IMR-90 (cell line): Measurements from ENCODE around the gene OR2T6. TPM values are rescaled to one million over a fixed set of nuclear protein-coding genes. Genes with fewer than 3 reads are reported as not detected.

ENCODE experiments used
- ATAC-seq: fragments of 200-7000 bp; cut with Tn5 transposase; 2 replicates; pipeline ENCODE4 v1.9.1; 2020; ENCODE audit warnings: low read depth, mild to moderate bottlenecking, moderate library complexity
- BruUV-seq: library from RNA; stranded (reverse); fragments of 400-500 nt; replicated peaks from 2 replicates; lab custom pipeline; 2021; lab: Mats Ljungman, UMichigan
- CTCF ChIA-PET: fragments of 300-600 bp; formaldehyde crosslinking; extraction: SDS; loops from one replicate; lab custom pipeline; 2021; ENCODE audit warnings: antibody characterized with exemption; lab: Yijun Ruan, JAX
- POLR2A ChIA-PET: fragments of 300-600 bp; sonication (Branson Sonifier 250); formaldehyde crosslinking; loops from one replicate; lab custom pipeline; 2022; ENCODE audit warnings: antibody characterized with exemption; ENCODE audit not compliant: unreplicated experiment; lab: Charles Lee
- DNase-seq: peaks from one replicate; pipeline ENCODE4 v3.0.0; 2013
- H2AFZ ChIP-seq: replicated peaks from 2 replicates; pipeline ENCODE3; 2013; ENCODE audit warnings: low read length, mild to moderate bottlenecking; ENCODE audit not compliant: poor library complexity
- H2AK5ac ChIP-seq: 2 replicates; pipeline ENCODE4 v1.6.1; 2013; ENCODE audit warnings: low read depth, low read length, inconsistent platforms
- H2AK9ac ChIP-seq: replicated peaks from 2 replicates; pipeline ENCODE3; 2013; ENCODE audit warnings: mild to moderate bottlenecking, low read depth, low read length, moderate library complexity; ENCODE audit not compliant: poor library complexity
- H2BK120ac ChIP-seq: 2 replicates; pipeline ENCODE4 v1.6.1; 2013; ENCODE audit warnings: low read depth, low read length, inconsistent platforms
- H2BK15ac ChIP-seq: 3 replicates; pipeline ENCODE4 v1.6.1; 2013; ENCODE audit warnings: low read depth, low read length, inconsistent platforms
- H2BK20ac ChIP-seq: 2 replicates; pipeline ENCODE4 v1.6.1; 2013; ENCODE audit warnings: low read depth, mild to moderate bottlenecking, inconsistent platforms, low read length, moderate library complexity
- H2BK5ac ChIP-seq: 2 replicates; pipeline ENCODE4 v1.6.1; 2013; ENCODE audit warnings: mild to moderate bottlenecking, low read depth, low read length, inconsistent platforms; ENCODE audit not compliant: poor library complexity, severe bottlenecking
- H3K14ac ChIP-seq: replicated peaks from 2 replicates; pipeline ENCODE4 v1.6.1; 2013; ENCODE audit warnings: low read depth, low read length, inconsistent platforms
- H3K18ac ChIP-seq: 2 replicates; pipeline ENCODE4 v1.6.1; 2013; ENCODE audit warnings: low read depth, low read length, control low read depth
- H3K23ac ChIP-seq: 2 replicates; pipeline ENCODE4 v1.6.1; 2013; ENCODE audit warnings: low read depth, low read length, inconsistent platforms
- H3K27ac ChIP-seq: 2 replicates; pipeline ENCODE4 v1.5.1; 2013; ENCODE audit warnings: mild to moderate bottlenecking, control low read depth, low read length; ENCODE audit not compliant: insufficient read depth
- H3K27me3 ChIP-seq: 2 replicates; pipeline ENCODE4 v1.6.1; 2013; ENCODE audit warnings: low read length; ENCODE audit not compliant: control insufficient read depth, insufficient read depth
- H3K36me3 ChIP-seq: 2 replicates; pipeline ENCODE4 v1.6.1; 2013; ENCODE audit warnings: low read length, mixed read lengths; ENCODE audit not compliant: control insufficient read depth, insufficient read depth
- H3K4ac ChIP-seq: 2 replicates; pipeline ENCODE4 v1.6.1; 2013; ENCODE audit warnings: low read depth, low read length, inconsistent platforms
- H3K4me1 ChIP-seq: 2 replicates; pipeline ENCODE4 v1.6.1; 2013; ENCODE audit warnings: low read length, mixed read lengths; ENCODE audit not compliant: control insufficient read depth, insufficient read depth
- H3K4me2 ChIP-seq: 2 replicates; pipeline ENCODE4 v1.6.1; 2013; ENCODE audit warnings: low read depth, mild to moderate bottlenecking, control low read depth, low read length, moderate library complexity
- H3K4me3 ChIP-seq: 2 replicates; pipeline ENCODE4 v1.5.1; 2013; ENCODE audit warnings: low read depth, mild to moderate bottlenecking, control low read depth, low read length, moderate library complexity; ENCODE audit not compliant: insufficient read depth
- H3K56ac ChIP-seq: 2 replicates; pipeline ENCODE4 v1.6.1; 2013; ENCODE audit warnings: low read length, inconsistent platforms; ENCODE audit not compliant: insufficient read depth; ENCODE audit errors: extremely low read depth
- H3K79me1 ChIP-seq, 2 experiments: 2 replicates each; pipeline ENCODE4 v1.6.1; 2013; ENCODE audit warnings: low read length in 2 of 2, inconsistent platforms in 1 of 2, low read depth in 1 of 2
- H3K9ac ChIP-seq: 2 replicates; pipeline ENCODE4 v1.6.1; 2013; ENCODE audit warnings: low read depth, low read length, control low read depth
- H3K9me1 ChIP-seq: 2 replicates; pipeline ENCODE4 v1.6.1; 2013; ENCODE audit warnings: low read length, inconsistent platforms; ENCODE audit not compliant: insufficient read depth
- H3K9me3 ChIP-seq: 2 replicates; pipeline ENCODE4 v1.6.1; 2013; ENCODE audit warnings: low read length; ENCODE audit not compliant: control insufficient read depth, insufficient read depth
- H4K20me1 ChIP-seq: 2 replicates; pipeline ENCODE4 v1.6.1; 2013; ENCODE audit warnings: low read length, inconsistent platforms; ENCODE audit not compliant: insufficient read depth
- H4K5ac ChIP-seq: 2 replicates; pipeline ENCODE4 v1.6.1; 2013; ENCODE audit warnings: mild to moderate bottlenecking, low read depth, low read length, control low read depth
- H4K8ac ChIP-seq, 2 experiments: 2 replicates each; pipeline ENCODE4 v1.6.1; 2013; ENCODE audit warnings: low read depth in 2 of 2, low read length in 2 of 2, control low read depth in 1 of 2, inconsistent platforms in 1 of 2
- H4K91ac ChIP-seq: 2 replicates; pipeline ENCODE4 v1.6.1; 2013; ENCODE audit warnings: low read depth, low read length, inconsistent platforms; ENCODE audit not compliant: insufficient read depth
- CHD1 ChIP-seq: IDR thresholded peaks from 2 replicates; pipeline ENCODE4 v1.6.1; 2012; ENCODE audit warnings: low read depth, low read length, improper control_type of control experiment
- MAZ ChIP-seq: IDR thresholded peaks from 2 replicates; pipeline ENCODE4 v1.6.1; 2012; ENCODE audit warnings: low read depth, mild to moderate bottlenecking, low read length, improper control_type of control experiment, moderate library complexity, borderline replicate concordance
- NFE2L2 ChIP-seq: fragments of 150-350 bp; IDR thresholded peaks from 2 replicates; pipeline ENCODE4 v1.6.1; 2016; ENCODE audit warnings: low read depth, mild to moderate bottlenecking, low read length
- RFX5 ChIP-seq: IDR thresholded peaks from 2 replicates; pipeline ENCODE4 v1.8.0; 2012; ENCODE audit warnings: low read depth, mild to moderate bottlenecking, low read length, moderate library complexity
- WGBS, 2 experiments: methylation state at CpG; one replicate each; pipeline versions ENCODE4 v1.1.5 to v1.1.7; 2013; ENCODE audit warnings: missing lambda C conversion rate in 2 of 2; ENCODE audit not compliant: insufficient read length in 1 of 2; ENCODE audit errors: extremely low coverage in 2 of 2; 5-methylcytosine and 5-hydroxymethylcytosine counted together
- dilution Hi-C: fragments of 300-500 bp; cut with HindIII; formaldehyde crosslinking; loops from one replicate; pipeline ENCODE4 v1.14.3; 2018; ENCODE audit warnings: low sequenced_read_pairs; ENCODE audit not compliant: unreplicated experiment
- in situ Hi-C: fragments of 300-500 bp; cut with MboI; formaldehyde crosslinking; loops from 3 replicates; pipeline ENCODE4 v1.14.3; 2019; ENCODE audit warnings: low sequenced_read_pairs, inconsistent platforms, mixed read lengths
- intact Hi-C: fragments of 100-400 bp; cut with micrococcal nuclease; formaldehyde crosslinking; loops from 2 replicates; pipeline ENCODE4 v1.10.0; 2022
- polyA plus RNA-seq, 3 experiments: library from polyadenylated mRNA; depleted of rRNA; stranded (reverse); fragments of >200 nt; gene quantifications; 2 replicates each; pipeline ENCODE4 v1.2.3, GENCODE V29; 2012; ENCODE audit warnings: low replicate concordance in 1 of 3
- total RNA-seq: library from RNA; depleted of rRNA; stranded (reverse); fragments of >200 nt; gene quantifications from 2 replicates; pipeline ENCODE4 v1.2.3, GENCODE V29; 2012
- TF ChIP-seq, protein P1 (sequence below): conservative IDR thresholded peaks from 2 replicates; pipeline ENCODE4 v1.5.1; 2012; ENCODE audit warnings: mild to moderate bottlenecking, low read depth, low read length, improper control_type of control experiment

The OR2T6 gene
- total and polyA plus RNA-seq, 2 of the 4 experiments (the other 2 are of a cell fraction) = not detected

GRCh38 chr1:248393050-248393449, 17.5 kb downstream of the OR2T6 start:
- Histone ChIP-seq H2AK5ac (no peak overlapping the region), H3K27ac (no peak overlapping the region), H2AK9ac (no peak overlapping the region), H3K9ac (no peak overlapping the region), H2AFZ (no peak overlapping the region), H3K56ac (no peak overlapping the region), H3K18ac (no peak overlapping the region), H2BK5ac (no peak overlapping the region), H3K36me3 (no peaks in the 10 kb centered on the region), H3K9me3 (peaks cover 12% of the 10 kb centered on the region), H4K8ac (no peak overlapping the region), H3K23ac (no peak overlapping the region), H4K91ac (no peak overlapping the region), H3K4ac (no peak overlapping the region), H3K4me1 (no peaks in the 10 kb centered on the region), H3K79me1 (no peaks in the 10 kb centered on the region), H3K9me1 (no peaks in the 10 kb centered on the region), H2BK120ac (no peak overlapping the region), H4K5ac (no peak overlapping the region), H3K4me2 (no peak overlapping the region), H3K27me3 (no peaks in the 10 kb centered on the region), H3K4me3 (no peak overlapping the region), H4K20me1 (no peaks in the 10 kb centered on the region), H2BK15ac (no peak overlapping the region), H2BK20ac (no peak overlapping the region), H3K14ac (no peak overlapping the region)
- ChIA-PET POLR2A (no interaction called here), CTCF (no interaction called here)
- BruUV-seq = no TSS peak
- dilution Hi-C loops (no loop called here), in situ Hi-C loops (no loop called here), intact Hi-C loops (no loop called here)
- WGBS, 2 experiments = no CpG with 5 or more reads among the region's 2 CpGs
- TF ChIP-seq MAZ = no peak
- no peak for TF ChIP-seq CHD1
- no peak for TF ChIP-seq RFX5
- TF ChIP-seq NFE2L2 = no peak
- TF ChIP-seq, protein P1, sequence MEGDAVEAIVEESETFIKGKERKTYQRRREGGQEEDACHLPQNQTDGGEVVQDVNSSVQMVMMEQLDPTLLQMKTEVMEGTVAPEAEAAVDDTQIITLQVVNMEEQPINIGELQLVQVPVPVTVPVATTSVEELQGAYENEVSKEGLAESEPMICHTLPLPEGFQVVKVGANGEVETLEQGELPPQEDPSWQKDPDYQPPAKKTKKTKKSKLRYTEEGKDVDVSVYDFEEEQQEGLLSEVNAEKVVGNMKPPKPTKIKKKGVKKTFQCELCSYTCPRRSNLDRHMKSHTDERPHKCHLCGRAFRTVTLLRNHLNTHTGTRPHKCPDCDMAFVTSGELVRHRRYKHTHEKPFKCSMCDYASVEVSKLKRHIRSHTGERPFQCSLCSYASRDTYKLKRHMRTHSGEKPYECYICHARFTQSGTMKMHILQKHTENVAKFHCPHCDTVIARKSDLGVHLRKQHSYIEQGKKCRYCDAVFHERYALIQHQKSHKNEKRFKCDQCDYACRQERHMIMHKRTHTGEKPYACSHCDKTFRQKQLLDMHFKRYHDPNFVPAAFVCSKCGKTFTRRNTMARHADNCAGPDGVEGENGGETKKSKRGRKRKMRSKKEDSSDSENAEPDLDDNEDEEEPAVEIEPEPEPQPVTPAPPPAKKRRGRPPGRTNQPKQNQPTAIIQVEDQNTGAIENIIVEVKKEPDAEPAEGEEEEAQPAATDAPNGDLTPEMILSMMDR = no peak
- DNase-seq = no peak
- ATAC-seq = no peak
